ENCODE measurements around the gene PSMD1.
"Not testable (repeated sequence)": the region's sequence is repeated elsewhere in the genome, so short reads cannot be mapped to it uniquely, and the experiment has no call there.

Gene PSMD1

DNA sequence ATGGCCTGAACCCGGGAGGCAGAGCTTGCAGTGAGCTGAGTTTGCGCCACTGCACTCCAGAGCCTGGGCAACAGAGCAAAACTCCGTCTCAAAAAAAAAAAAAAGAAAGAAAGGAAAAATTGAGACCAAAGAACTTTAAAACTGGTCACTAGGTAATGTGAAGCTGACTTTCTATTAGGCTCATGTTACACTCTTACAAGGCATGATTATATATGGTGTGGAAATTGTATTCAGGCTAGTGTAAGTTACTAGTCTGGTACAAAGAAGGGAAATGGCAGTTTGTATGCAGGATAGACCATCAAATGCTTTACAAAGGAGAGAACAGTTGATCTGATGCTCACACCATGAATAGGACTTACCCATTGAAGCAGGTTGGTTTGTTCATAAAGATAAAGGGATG is 106.3 kb downstream of the PSMD1 start:
- DNase-seq, result no peak

DNA sequence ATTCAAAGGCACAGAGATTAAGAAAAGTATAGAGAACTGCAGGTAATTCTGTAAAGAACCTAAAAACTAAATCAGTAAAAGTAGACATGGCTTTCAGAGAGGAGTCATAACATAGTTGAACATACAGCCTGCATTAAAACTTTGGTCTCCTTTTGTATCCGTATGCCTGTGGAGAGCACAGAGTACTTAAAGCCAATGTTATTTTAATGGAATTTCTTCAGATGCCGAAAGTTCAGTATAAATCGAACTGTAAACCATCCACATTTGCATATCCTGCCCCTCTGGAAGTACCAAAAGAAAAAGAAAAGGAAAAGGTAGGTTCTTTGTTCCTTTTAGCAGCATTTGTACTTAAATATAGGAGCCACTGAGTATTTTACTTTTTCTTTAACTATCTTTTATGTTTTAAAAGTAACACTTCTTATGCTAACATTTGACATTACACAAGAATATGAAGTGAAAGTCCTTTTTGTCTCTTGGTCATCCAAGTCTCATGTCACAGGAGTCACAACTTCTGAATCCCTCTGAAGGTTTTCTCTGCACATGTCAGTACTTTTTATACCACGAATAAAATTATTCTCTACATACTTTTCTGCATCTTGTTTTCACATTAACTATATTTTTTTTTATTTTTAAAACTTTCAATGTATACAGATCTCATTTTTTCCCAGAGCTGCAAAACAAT is 106.9 kb downstream of the PSMD1 start:
- no peak for DNase-seq

DNA sequence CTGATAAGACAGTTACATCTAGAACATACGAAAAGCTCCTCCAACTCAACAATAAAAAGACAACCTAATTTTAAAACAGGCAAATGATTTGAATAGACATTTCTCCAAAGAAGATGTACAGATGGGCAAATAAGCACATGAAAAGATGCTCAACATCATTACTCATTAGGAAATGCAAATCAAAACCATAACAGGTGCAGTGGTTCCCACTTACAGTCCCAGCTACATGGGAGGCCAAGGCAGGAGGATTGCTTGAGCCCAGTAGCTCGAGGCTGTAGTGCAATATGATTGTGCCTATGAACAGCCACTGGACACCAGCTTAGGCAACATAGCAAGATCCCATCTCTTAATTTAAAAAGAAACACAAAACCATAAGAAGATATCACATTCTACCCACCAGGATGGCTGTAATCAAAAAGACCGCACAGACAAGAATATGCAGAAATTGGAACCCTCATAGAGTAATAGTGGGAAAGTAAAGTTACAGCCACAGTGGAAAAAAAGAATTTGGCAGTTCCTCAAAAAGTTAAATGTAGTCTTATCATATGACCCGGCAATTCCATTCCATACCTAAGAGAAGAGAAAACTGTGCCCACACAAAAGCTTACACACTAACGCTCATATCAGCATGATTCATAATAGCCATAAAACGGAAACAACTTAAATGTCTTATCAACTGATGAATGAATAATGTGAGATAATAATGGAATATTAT is 111.2 kb downstream of the PSMD1 start:
- DNase-seq, result no peak

GRCh38 chr2:231168460-231169139 is 111.9 kb downstream of the PSMD1 start:
- no peak for DNase-seq

DNA sequence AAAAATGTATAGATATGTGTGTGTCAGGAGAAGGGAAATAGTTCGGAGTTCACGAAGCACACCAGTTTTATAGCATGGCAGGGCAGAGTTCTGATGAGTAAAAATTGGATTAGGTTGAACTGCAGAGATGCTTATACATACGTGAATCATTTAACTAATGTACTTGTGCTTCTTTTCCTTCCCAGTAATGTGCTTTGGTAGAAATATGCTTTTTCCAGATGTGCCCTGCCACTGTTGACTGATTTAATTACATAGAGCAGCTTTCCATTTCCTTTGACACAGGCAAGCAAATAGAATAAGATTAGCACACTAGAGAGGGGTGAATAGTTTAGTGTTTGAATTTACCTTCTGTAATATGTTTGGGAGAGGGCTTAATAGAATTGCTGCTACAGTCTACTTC is 112.8 kb downstream of the PSMD1 start:
- no peak for DNase-seq

DNA sequence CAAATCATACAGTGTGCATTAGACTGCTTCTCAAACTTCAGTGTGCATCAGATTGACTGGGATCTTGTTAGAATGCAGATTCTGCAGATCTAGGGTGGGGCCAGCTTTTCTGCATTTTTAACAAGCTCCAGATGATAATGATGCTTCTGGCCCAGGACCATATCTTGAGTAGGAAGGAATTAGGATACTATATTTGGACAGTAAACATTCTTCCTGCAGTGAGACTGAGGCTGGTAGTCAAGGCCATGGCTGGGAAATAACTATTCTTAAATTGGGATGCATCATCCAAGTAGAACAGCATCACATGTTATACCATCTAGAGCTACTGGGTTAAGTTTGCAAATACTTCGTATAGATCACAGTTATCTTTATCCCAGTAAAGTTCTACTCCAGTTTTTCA is 113.4 kb downstream of the PSMD1 start:
- DNase-seq, result no peak

DNA sequence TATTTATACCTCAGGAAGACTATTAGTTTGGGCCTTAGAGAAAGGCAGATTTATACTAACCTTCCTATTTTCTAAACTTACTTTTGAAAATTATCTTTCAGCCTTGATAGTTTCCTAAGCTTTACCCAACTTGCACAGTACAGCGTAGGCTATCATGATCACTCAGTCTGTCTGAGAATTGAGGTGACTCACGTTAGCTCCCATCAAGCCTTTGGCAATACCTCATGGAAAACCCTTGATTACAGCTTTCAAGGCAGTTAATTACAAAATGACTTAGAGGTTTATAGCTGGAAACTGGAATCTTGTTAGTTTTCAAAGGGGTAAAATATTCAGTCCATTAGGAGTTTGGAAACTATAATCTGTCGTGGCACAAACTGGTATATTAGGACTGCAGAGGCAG is 115.4 kb downstream of the PSMD1 start:
- no peak for DNase-seq

GRCh38 chr2:231174211-231174651 is 117.6 kb downstream of the PSMD1 start:
- no peak for DNase-seq

- DNase-seq, result no peak
Measured at GRCh38 chr2:231176066-231176465, 119.4 kb downstream of the PSMD1 start.

DNA sequence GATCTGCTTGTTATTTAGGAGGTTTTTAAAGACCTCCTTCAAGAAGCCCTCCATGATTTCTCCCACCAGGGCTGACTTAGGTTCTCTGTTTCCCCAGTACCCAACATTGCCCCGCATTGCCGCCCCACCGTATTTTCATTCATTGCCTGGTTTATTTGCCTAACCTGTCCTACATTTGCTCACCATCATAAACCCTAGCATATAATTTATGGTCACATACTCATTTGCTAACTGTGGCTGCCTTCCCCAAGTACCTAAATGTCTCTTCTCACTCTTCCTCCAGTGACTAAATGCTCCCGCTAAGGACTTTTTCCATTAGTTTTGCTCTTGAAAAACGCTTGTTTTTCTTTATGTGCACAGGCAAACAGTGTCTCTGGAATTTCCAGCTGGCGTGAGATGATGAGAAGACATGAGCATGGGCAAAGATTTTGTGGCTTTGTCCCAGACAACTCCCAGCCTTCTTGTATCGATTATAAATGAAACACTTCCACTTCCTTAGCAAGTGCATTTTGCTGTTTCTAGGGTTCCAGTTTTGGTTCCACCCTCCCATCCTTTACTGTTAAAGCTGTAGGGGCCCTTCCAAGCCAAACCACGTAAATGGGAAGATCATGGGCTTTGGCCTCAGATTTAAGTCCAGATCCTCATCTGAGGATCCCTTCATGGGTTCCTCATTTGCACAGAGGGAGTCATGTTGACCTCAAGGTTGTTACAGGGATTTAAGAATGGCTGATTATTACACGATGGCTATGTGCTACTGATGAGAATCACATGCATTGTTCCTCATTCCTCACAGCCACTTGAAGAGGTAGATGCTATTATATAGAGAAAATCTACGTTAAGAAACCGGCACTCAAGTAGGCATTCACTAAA is 120.7 kb downstream of the PSMD1 start:
- no peak for DNase-seq

GRCh38 chr2:231178805-231179204 is 122.1 kb downstream of the PSMD1 start:
- DNase-seq, result not testable (repeated sequence)

- DNase-seq, result no peak
Measured at GRCh38 chr2:231181860-231182512, 125.3 kb downstream of the PSMD1 start.

DNA sequence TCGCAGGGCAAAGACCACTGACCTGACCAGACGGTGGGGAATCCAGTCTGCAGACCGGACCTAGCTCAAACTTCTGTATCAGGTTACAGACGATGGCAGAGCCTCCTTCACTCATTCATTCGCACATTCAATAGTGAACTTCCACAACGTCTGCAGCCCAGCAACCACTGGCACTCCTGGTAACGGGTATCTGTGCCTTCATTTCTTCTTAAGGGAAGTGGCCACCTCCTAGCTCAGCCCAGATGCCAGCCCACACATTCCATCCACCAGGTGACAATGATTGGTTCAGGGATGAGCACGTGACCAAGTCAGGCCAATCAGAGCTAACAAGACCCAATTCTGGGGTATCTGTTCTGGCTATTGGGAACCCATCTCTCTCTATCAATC is 125.8 kb downstream of the PSMD1 start:
- no peak for DNase-seq

GRCh38 chr2:231183851-231184250 is 127.2 kb downstream of the PSMD1 start:
- DNase-seq, result no peak

DNA sequence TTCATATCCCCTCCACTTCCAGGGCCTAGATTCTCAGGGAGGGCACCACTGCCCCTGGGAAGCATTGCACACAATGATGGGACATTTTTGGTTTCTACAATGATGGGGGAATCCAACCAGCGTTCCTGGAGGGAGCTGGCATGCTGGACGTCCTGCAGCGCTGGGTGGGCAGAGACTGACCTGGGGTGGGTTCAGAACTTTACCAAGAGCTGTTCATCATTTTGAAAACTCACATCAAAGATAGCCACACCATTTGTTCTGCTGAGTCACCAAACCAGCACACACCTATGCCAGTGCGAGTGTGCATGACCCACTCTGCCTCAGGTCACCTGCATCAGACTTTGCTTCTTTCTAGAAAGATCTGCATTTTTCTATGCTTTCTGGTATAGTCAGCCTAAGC is 127.7 kb downstream of the PSMD1 start:
- no peak for DNase-seq

DNA sequence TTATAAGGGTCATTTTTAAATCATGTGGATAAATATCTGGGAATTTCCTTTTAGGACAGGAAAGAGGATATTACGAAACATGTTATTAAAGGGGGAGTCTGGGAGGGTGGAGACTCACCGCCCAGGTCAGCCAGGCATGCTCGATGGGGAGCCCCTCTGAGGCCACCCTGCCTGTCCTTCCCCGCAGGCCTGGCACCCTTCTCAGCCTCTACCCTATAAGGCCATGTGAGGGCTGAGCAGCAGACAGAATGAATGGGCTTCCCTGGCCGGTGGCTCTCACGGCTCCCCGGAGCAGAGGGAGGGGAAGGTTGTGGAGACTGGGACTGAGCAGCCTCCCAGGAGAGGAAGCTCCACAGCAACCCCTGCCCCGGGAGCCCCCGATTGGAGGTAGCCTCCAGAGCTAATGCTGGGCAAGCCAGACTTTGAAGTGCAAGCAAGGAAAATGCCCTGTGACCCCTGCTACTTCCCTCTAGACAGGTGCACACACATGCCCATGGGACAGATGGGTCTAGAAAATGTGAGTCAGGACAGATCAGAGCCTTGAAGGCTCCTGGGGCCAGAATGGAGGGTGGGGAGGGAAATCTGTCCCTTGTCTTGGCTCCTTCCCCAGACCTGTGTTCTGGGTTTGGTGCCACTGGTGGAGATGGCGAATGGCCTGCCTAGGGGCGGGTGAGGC is 128.5 kb downstream of the PSMD1 start:
- DNase-seq, result no peak

GRCh38 chr2:231185886-231186285 is 129.2 kb downstream of the PSMD1 start:
- no peak for DNase-seq

DNA sequence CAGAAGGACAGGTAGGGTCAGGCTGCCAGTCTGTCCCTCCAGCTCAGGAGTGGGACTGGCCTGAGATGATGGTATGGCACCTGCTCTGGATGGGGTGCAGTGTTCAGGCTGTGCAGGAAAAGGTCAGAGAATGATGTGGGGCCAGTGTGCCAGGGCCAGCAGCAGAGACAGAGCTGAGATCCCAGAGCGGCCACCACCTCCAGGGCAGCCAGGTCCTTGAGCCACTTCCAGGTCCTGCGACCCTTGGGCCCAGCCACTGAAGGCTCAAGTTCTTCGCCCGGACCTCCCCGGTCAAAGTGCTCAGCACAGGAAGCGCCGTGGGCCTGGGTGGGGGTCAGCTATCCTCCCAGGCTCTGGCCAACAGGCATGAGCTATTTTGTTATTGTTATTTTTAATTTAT is 129.7 kb downstream of the PSMD1 start:
- no peak for DNase-seq

DNA sequence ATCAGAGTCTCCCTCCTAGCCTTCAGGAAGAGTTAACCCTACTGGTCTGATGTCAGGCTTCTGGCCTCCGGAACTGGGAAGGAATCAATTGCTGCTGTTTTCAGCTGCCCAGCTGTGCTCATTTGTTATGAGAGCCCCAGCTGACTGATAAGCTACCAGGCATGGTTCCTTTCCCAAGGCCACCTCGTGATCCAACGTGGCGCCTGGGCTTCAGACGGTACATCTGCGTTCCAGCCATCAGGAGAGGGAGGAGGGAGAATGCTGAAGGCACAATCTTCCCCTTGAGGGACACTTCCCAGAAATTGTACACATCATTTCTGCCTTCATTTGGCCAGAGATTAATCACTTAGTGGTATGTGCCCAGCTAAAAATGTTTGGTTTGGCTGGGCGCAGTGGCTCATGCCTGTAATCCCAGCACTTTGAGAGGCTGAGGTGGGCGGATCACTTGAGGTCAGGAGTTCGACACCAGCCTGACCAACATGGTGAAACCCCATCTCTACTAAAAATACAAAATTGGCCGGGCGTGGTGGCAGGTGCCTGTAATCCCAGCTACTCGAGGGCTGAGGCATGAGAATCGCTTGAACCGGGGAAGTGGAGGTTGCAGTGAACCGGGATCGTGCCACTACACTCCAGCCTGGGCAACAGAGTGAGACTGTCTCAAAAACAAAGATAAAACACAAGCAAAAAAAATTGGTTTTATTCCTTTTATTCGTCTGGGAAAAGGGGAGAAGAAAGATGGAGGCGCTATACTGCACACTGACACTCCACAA is 131.3 kb downstream of the PSMD1 start:
- no peak for DNase-seq

- DNase-seq, result no peak
Measured at GRCh38 chr2:231188506-231189170, 132.0 kb downstream of the PSMD1 start.

DNA sequence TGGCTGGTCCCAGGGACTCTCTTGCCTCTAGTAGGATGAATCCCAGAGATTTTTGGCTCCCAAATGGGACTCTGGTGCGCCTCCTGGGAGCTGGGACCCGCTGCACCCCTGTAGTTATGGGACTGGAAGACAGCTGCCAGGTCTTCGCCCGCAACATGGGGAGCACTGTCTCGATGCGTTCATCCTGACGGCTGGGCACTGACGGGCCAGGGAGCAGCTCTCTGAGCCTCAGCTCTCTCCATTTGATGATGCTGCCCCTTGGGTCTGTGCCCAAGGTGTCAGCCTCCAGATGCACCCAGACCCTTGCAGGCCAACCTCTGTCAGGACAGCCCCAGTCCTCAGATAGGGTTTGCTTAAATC is 132.5 kb downstream of the PSMD1 start:
- no peak for DNase-seq
